GM21576 (cell line): ENCODE measurements around the gene CBX7.
"Not testable (repeated sequence)": the region's sequence is repeated elsewhere in the genome, so short reads cannot be mapped to it uniquely, and the experiment has no call there.

Experiments
- ATAC-seq: cut with Tn5 transposase; IDR thresholded peaks from one replicate; pipeline ENCODE4 v1.9.1; 2021; ENCODE audit warnings: mild to moderate bottlenecking, moderate library complexity; ENCODE audit not compliant: unreplicated experiment

Gene CBX7

GRCh38 chr22:39174498-39175352 is 22.2 kb upstream of the CBX7 start:
- ATAC-seq: no peak

GRCh38 chr22:39173787-39174497 is 21.5 kb upstream of the CBX7 start:
- ATAC-seq: no peak

- ATAC-seq: no peak
These were observed 20.7 kb upstream of the CBX7 start for GRCh38 chr22:39173050-39173706.

GRCh38 chr22:39172265-39173049 is 20.0 kb upstream of the CBX7 start:
- not testable (repeated sequence) for ATAC-seq

GRCh38 chr22:39171623-39172264 is 19.3 kb upstream of the CBX7 start:
- ATAC-seq: no peak

GRCh38 chr22:39170825-39171622 is 18.5 kb upstream of the CBX7 start:
- ATAC-seq: no peak

- no peak for ATAC-seq
These were observed 17.5 kb upstream of the CBX7 start for GRCh38 chr22:39169797-39170466.

GRCh38 chr22:39166547-39166946 is 14.1 kb upstream of the CBX7 start:
- ATAC-seq: no peak

- not testable (repeated sequence) for ATAC-seq
These were observed 3.6 kb upstream of the CBX7 start for GRCh38 chr22:39156093-39156492.

GRCh38 chr22:39155421-39155820 is 2.9 kb upstream of the CBX7 start:
- ATAC-seq: no peak

- ATAC-seq: no peak
These were observed 789 bp upstream of the CBX7 start for GRCh38 chr22:39153220-39153717.

- ATAC-seq: no peak
These were observed 413 bp downstream of the CBX7 start for GRCh38 chr22:39152024-39152510.

GRCh38 chr22:39151329-39151975 is 1.0 kb downstream of the CBX7 start:
- no peak for ATAC-seq

GRCh38 chr22:39150848-39151215 is 1.6 kb downstream of the CBX7 start:
- ATAC-seq: no peak

- no peak for ATAC-seq
These were observed 2.3 kb downstream of the CBX7 start for GRCh38 chr22:39149915-39150847.

- ATAC-seq: no peak
These were observed 3.5 kb downstream of the CBX7 start for GRCh38 chr22:39148727-39149535.
